Tibial nerve (tissue), 3 donors: ENCODE data around the gene IL18.

ENCODE experiments used
- POLR2A ChIP-seq, 2 donors: fragments of 450-650 bp; IDR thresholded peaks; one replicate each; pipeline ENCODE4 v1.6.1; 2017; ENCODE audit warnings: antibody characterized with exemption in 2 of 2, mild to moderate bottlenecking in 2 of 2, moderate library complexity in 2 of 2
- TF ChIP-seq, protein P1 (sequence below), 5 experiments: fragments of 200-600 bp in 3 of 5; fragments of 450-650 bp in 2 of 5; sonication (generic) in 3 of 5; IDR thresholded peaks; one replicate each; pipeline ENCODE4 v1.5.1; 2016 to 2019; ENCODE audit warnings: antibody characterized with exemption in 5 of 5, mild to moderate bottlenecking in 3 of 5, moderate library complexity in 2 of 5

DNA sequence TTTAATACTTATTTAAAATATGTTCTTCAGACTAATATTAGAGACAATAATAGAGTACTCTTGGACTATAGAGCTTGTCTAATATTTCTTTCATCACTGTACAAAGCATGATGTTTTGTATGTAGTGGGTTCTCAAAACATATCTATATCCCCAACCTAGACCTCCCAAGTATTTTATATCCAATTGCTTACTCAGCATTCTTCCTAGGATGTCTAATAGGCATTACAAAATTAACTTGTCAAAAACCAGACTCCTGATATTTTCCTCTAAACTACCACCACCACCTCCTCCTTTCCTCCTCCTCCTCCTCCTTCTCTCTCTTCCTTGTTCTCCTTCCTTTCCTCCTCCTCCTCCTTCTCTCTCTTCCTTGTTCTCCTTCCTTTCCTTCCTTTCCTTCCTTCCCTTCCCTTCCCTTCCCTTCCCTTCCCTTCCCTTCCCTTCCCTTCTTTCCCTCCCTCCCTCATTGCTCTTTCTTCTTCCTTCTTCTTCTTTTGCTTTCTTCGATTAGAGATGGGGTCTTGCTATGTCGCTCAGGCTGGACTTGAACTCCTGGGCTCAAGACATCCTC is 32.7 kb upstream of the IL18 start:
- TF ChIP-seq, protein P1, sequence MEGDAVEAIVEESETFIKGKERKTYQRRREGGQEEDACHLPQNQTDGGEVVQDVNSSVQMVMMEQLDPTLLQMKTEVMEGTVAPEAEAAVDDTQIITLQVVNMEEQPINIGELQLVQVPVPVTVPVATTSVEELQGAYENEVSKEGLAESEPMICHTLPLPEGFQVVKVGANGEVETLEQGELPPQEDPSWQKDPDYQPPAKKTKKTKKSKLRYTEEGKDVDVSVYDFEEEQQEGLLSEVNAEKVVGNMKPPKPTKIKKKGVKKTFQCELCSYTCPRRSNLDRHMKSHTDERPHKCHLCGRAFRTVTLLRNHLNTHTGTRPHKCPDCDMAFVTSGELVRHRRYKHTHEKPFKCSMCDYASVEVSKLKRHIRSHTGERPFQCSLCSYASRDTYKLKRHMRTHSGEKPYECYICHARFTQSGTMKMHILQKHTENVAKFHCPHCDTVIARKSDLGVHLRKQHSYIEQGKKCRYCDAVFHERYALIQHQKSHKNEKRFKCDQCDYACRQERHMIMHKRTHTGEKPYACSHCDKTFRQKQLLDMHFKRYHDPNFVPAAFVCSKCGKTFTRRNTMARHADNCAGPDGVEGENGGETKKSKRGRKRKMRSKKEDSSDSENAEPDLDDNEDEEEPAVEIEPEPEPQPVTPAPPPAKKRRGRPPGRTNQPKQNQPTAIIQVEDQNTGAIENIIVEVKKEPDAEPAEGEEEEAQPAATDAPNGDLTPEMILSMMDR (IDR thresholded peaks at IDR 0.05): no peak
- TF ChIP-seq POLR2A (IDR thresholded peaks at IDR 0.05): no peak
